Smooth muscle cell (in vitro differentiated cells): ENCODE measurements around the gene FBXW5. TPM values are rescaled to one million over a fixed set of nuclear protein-coding genes. Genes with fewer than 3 reads are reported as not detected.

Experiments
- DNase-seq: peaks from one replicate; lab custom pipeline; 2025; ENCODE audit not compliant: unreplicated experiment; lab: John Stamatoyannopoulos, UW
- H2AFZ ChIP-seq: fragments of 200-600 bp; sonication (generic); 2 replicates; pipeline ENCODE4 v1.6.0; 2016; ENCODE audit warnings: antibody characterized with exemption, low read depth, mild to moderate bottlenecking
- H3F3A ChIP-seq: fragments of 200-600 bp; sonication (generic); 2 replicates; pipeline ENCODE4 v1.6.0; 2017; ENCODE audit warnings: antibody characterized with exemption, low read depth
- H3K27ac ChIP-seq: fragments of 200-600 bp; sonication (generic); 2 replicates; pipeline ENCODE4 v1.5.1; 2016; ENCODE audit warnings: low read depth, mild to moderate bottlenecking
- H3K27me3 ChIP-seq: fragments of 200-600 bp; sonication (generic); 2 replicates; pipeline ENCODE4 v1.6.1; 2016; ENCODE audit warnings: low read depth, mild to moderate bottlenecking
- H3K36me3 ChIP-seq: fragments of 200-600 bp; sonication (generic); 2 replicates; pipeline ENCODE4 v1.5.1; 2016; ENCODE audit warnings: low read depth
- H3K4me1 ChIP-seq: fragments of 200-600 bp; sonication (generic); 2 replicates; pipeline ENCODE4 v1.5.1; 2016; ENCODE audit warnings: low read depth
- H3K4me2 ChIP-seq: fragments of 200-600 bp; sonication (generic); 2 replicates; pipeline ENCODE4 v1.6.0; 2016; ENCODE audit warnings: mild to moderate bottlenecking
- H3K4me3 ChIP-seq: fragments of 200-600 bp; sonication (generic); 2 replicates; pipeline ENCODE4 v1.5.1; 2016; ENCODE audit warnings: mild to moderate bottlenecking
- H3K79me2 ChIP-seq: fragments of 200-600 bp; sonication (generic); 2 replicates; pipeline ENCODE4 v1.6.0; 2016; ENCODE audit warnings: low read depth, mild to moderate bottlenecking
- H3K9ac ChIP-seq: fragments of 200-600 bp; sonication (generic); 2 replicates; pipeline ENCODE4 v1.6.0; 2016; ENCODE audit warnings: low read depth
- H3K9me3 ChIP-seq: fragments of 200-600 bp; sonication (generic); replicated peaks from 2 replicates; pipeline ENCODE4 v1.5.1; 2016; ENCODE audit warnings: low read depth
- H4K20me1 ChIP-seq: fragments of 200-600 bp; sonication (generic); 2 replicates; pipeline ENCODE4 v1.6.0; 2016; ENCODE audit warnings: low read depth
- WGBS: methylation state at CpG from one replicate; pipeline ENCODE4 v1.1.7; 2016; ENCODE audit warnings: low lambda C conversion rate; 5-methylcytosine and 5-hydroxymethylcytosine counted together
- polyA plus RNA-seq: library from polyadenylated mRNA; unstranded; fragments of >200 nt; fragmentation: Nextera tagmentation; extraction: Ambion mirVana; gene quantifications from 2 replicates; pipeline ENCODE4 v1.2.1, GENCODE V29; 2016
- total RNA-seq: library from RNA; depleted of rRNA; stranded (reverse); fragments of >200 nt; gene quantifications from 2 replicates; pipeline ENCODE4 v1.2.3, GENCODE V29; 2014
- TF ChIP-seq, protein P1 (sequence below): fragments of 200-600 bp; sonication (generic); IDR thresholded peaks from 2 replicates; pipeline ENCODE4 v1.5.1; 2017; ENCODE audit warnings: borderline replicate concordance, mild to moderate bottlenecking, antibody characterized with exemption; ENCODE audit not compliant: insufficient read depth, poor library complexity, severe bottlenecking

FBXW5 gene
- total and polyA plus RNA-seq, 2 experiments from 2014 or later: 70.5 to 105 TPM

GRCh38 chr9:136896027-136896426 is 48.5 kb downstream of the FBXW5 start:
- H3K79me2 ChIP-seq: peaks cover 49% of the 10 kb centered on the region
- no peak overlapping the region for H2AFZ ChIP-seq
- H3K27me3 ChIP-seq: no peaks in the 10 kb centered on the region
- H3K9ac ChIP-seq: no peak overlapping the region
- H3K4me2 ChIP-seq: no peak overlapping the region
- no peaks in the 10 kb centered on the region for H3K4me1 ChIP-seq
- H3K36me3 ChIP-seq: no peaks in the 10 kb centered on the region
- H3K27ac ChIP-seq: no peak overlapping the region
- H3F3A ChIP-seq: no peaks in the 10 kb centered on the region
- H3K4me3 ChIP-seq: no peak overlapping the region
- DNase-seq: no peak
- H3K9me3 ChIP-seq: no peaks in the 10 kb centered on the region
- 88% methylated on average over 11 of the region's 11 CpGs for WGBS
- H4K20me1 ChIP-seq: peaks cover 58% of the 10 kb centered on the region
- TF ChIP-seq, protein P1, sequence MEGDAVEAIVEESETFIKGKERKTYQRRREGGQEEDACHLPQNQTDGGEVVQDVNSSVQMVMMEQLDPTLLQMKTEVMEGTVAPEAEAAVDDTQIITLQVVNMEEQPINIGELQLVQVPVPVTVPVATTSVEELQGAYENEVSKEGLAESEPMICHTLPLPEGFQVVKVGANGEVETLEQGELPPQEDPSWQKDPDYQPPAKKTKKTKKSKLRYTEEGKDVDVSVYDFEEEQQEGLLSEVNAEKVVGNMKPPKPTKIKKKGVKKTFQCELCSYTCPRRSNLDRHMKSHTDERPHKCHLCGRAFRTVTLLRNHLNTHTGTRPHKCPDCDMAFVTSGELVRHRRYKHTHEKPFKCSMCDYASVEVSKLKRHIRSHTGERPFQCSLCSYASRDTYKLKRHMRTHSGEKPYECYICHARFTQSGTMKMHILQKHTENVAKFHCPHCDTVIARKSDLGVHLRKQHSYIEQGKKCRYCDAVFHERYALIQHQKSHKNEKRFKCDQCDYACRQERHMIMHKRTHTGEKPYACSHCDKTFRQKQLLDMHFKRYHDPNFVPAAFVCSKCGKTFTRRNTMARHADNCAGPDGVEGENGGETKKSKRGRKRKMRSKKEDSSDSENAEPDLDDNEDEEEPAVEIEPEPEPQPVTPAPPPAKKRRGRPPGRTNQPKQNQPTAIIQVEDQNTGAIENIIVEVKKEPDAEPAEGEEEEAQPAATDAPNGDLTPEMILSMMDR: no peak

DNA sequence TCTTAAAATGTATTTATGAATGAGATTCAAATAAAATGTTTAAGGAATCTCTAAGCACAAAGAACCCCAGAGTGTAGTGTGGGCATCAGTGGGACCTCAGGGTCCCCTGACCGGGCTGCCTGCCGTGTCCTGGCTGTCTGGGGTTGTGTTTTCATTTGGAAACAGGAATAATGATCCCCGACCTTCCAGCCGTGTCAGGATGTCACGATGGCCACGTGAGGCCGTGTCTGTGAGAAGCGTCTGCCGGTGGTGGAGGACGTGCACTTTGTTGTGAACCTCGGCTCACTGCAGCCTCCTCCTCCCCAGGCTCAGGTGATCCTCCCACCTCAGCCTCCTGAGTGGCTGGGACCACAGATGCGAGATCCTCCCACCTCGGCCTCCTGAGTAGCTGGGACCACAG is 53.9 kb downstream of the FBXW5 start:
- Histone ChIP-seq H3K36me3 (no peaks in the 10 kb centered on the region), H3K9ac (no peak overlapping the region), H3K4me2 (no peak overlapping the region), H3K79me2 (peaks cover 79% of the 10 kb centered on the region), H3K4me1 (peaks cover 8% of the 10 kb centered on the region), H2AFZ (no peak overlapping the region), H3K27me3 (no peaks in the 10 kb centered on the region), H3F3A (no peaks in the 10 kb centered on the region), H3K27ac (no peak overlapping the region), H4K20me1 (peaks cover 59% of the 10 kb centered on the region), H3K4me3 (no peak overlapping the region), H3K9me3 (no peaks in the 10 kb centered on the region)
- TF ChIP-seq, protein P1: no peak
- WGBS: 88% methylated on average over 13 of the region's 13 CpGs
- DNase-seq: no peak

Other genes starting within 250 kb of the FBXW5 start
Only the 30 nearest of the 32 such genes appear.
- 14.6 and 25.5 TPM in 2 replicates for gene DIPK1B, start 232.2 kb downstream of the FBXW5 start, total RNA-seq
- 57.8 and 58.5 TPM in 2 replicates for gene DIPK1B, start 232.2 kb downstream of the FBXW5 start, polyA plus RNA-seq
- not detected in 2 replicates for gene LCN10, start 201.8 kb downstream of the FBXW5 start, total RNA-seq
- not detected in 2 replicates for gene LCN10, start 201.8 kb downstream of the FBXW5 start, polyA plus RNA-seq
- not detected in 2 replicates for gene LCN6, start 196.2 kb downstream of the FBXW5 start, total RNA-seq
- not detected in 2 replicates for gene LCN6, start 196.2 kb downstream of the FBXW5 start, polyA plus RNA-seq
- not detected in 2 replicates for gene LCN8, start 186.5 kb downstream of the FBXW5 start, total RNA-seq
- gene LCN8, start 186.5 kb downstream of the FBXW5 start, polyA plus RNA-seq: not detected in 2 replicates
- not detected in 2 replicates for gene LCN15, start 180.2 kb downstream of the FBXW5 start, total RNA-seq
- not detected in 2 replicates for gene LCN15, start 180.2 kb downstream of the FBXW5 start, polyA plus RNA-seq
- gene TMEM141, start 153.4 kb downstream of the FBXW5 start, total RNA-seq: 59.2 and 75.4 TPM in 2 replicates
- gene TMEM141, start 153.4 kb downstream of the FBXW5 start, polyA plus RNA-seq: 112 and 118 TPM in 2 replicates
- gene CCDC183, start 148.4 kb downstream of the FBXW5 start, total RNA-seq: 1.2 and 2.0 TPM in 2 replicates
- gene CCDC183, start 148.4 kb downstream of the FBXW5 start, polyA plus RNA-seq: 3.7 and 9.4 TPM in 2 replicates
- 41.5 and 54.3 TPM in 2 replicates for gene RABL6, start 136.8 kb downstream of the FBXW5 start, total RNA-seq
- 81.6 and 97.2 TPM in 2 replicates for gene RABL6, start 136.8 kb downstream of the FBXW5 start, polyA plus RNA-seq
- gene AJM1, start 102.3 kb downstream of the FBXW5 start, total RNA-seq: 1.2 and 1.8 TPM in 2 replicates
- 2.9 and 3.7 TPM in 2 replicates for gene AJM1, start 102.3 kb downstream of the FBXW5 start, polyA plus RNA-seq
- gene PHPT1, start 95.3 kb downstream of the FBXW5 start, total RNA-seq: 110 and 173 TPM in 2 replicates
- gene PHPT1, start 95.3 kb downstream of the FBXW5 start, polyA plus RNA-seq: 381 and 435 TPM in 2 replicates
- gene MAMDC4, start 92.4 kb downstream of the FBXW5 start, total RNA-seq: 3.8 TPM in 2 replicates
- gene MAMDC4, start 92.4 kb downstream of the FBXW5 start, polyA plus RNA-seq: 7.5 and 8.0 TPM in 2 replicates
- 304 and 306 TPM in 2 replicates for gene EDF1, start 78.4 kb downstream of the FBXW5 start, total RNA-seq
- 492 and 548 TPM in 2 replicates for gene EDF1, start 78.4 kb downstream of the FBXW5 start, polyA plus RNA-seq
- 6.2 and 7.0 TPM in 2 replicates for gene TRAF2, start 58.2 kb downstream of the FBXW5 start, total RNA-seq
- gene TRAF2, start 58.2 kb downstream of the FBXW5 start, polyA plus RNA-seq: 15.9 and 18.0 TPM in 2 replicates
- not detected in 2 replicates for gene C8G, start 505 bp upstream of the FBXW5 start, total RNA-seq
- gene C8G, start 505 bp upstream of the FBXW5 start, polyA plus RNA-seq: 1.4 TPM in 1 of 2 replicates, not detected in the other
- not detected in 2 replicates for gene LCN12, start 7.5 kb upstream of the FBXW5 start, total RNA-seq
- gene LCN12, start 7.5 kb upstream of the FBXW5 start, polyA plus RNA-seq: not detected in 2 replicates
- 119 and 145 TPM in 2 replicates for gene PTGDS, start 32.8 kb upstream of the FBXW5 start, total RNA-seq
- 597 and 611 TPM in 2 replicates for gene PTGDS, start 32.8 kb upstream of the FBXW5 start, polyA plus RNA-seq
- 0.67 and 1.1 TPM in 2 replicates for gene LCNL1, start 38.3 kb upstream of the FBXW5 start, total RNA-seq
- 0.85 and 0.89 TPM in 2 replicates for gene LCNL1, start 38.3 kb upstream of the FBXW5 start, polyA plus RNA-seq
- 27.4 and 29.0 TPM in 2 replicates for gene PAXX, start 47.7 kb upstream of the FBXW5 start, total RNA-seq
- gene PAXX, start 47.7 kb upstream of the FBXW5 start, polyA plus RNA-seq: 61.4 and 62.0 TPM in 2 replicates
- gene CLIC3, start 51.8 kb upstream of the FBXW5 start, total RNA-seq: 15.2 and 36.8 TPM in 2 replicates
- 43.9 and 69.9 TPM in 2 replicates for gene CLIC3, start 51.8 kb upstream of the FBXW5 start, polyA plus RNA-seq
- 15.9 and 23.0 TPM in 2 replicates for gene ABCA2, start 83.5 kb upstream of the FBXW5 start, total RNA-seq
- gene ABCA2, start 83.5 kb upstream of the FBXW5 start, polyA plus RNA-seq: 26.2 and 29.0 TPM in 2 replicates
- gene FUT7, start 87.3 kb upstream of the FBXW5 start, total RNA-seq: not detected in 2 replicates
- 0.51 TPM in 1 of 2 replicates, not detected in the other for gene FUT7, start 87.3 kb upstream of the FBXW5 start, polyA plus RNA-seq
- 5.9 and 9.9 TPM in 2 replicates for gene NPDC1, start 101.4 kb upstream of the FBXW5 start, total RNA-seq
- gene NPDC1, start 101.4 kb upstream of the FBXW5 start, polyA plus RNA-seq: 19.3 and 38.8 TPM in 2 replicates
- gene ENTPD2, start 109.3 kb upstream of the FBXW5 start, total RNA-seq: not detected in 2 replicates
- gene ENTPD2, start 109.3 kb upstream of the FBXW5 start, polyA plus RNA-seq: 0.30 and 0.78 TPM in 2 replicates
- 1.9 and 2.1 TPM in 2 replicates for gene SAPCD2, start 125.8 kb upstream of the FBXW5 start, total RNA-seq
- 3.9 and 5.0 TPM in 2 replicates for gene SAPCD2, start 125.8 kb upstream of the FBXW5 start, polyA plus RNA-seq
- 5.8 and 7.2 TPM in 2 replicates for gene UAP1L1, start 132.8 kb upstream of the FBXW5 start, total RNA-seq
- gene UAP1L1, start 132.8 kb upstream of the FBXW5 start, polyA plus RNA-seq: 22.5 and 23.8 TPM in 2 replicates
- gene MAN1B1, start 142.2 kb upstream of the FBXW5 start, total RNA-seq: 62.9 and 70.9 TPM in 2 replicates
- 97.1 and 109 TPM in 2 replicates for gene MAN1B1, start 142.2 kb upstream of the FBXW5 start, polyA plus RNA-seq
- gene DPP7, start 170.0 kb upstream of the FBXW5 start, total RNA-seq: 50.6 and 51.4 TPM in 2 replicates
- gene DPP7, start 170.0 kb upstream of the FBXW5 start, polyA plus RNA-seq: 170 and 171 TPM in 2 replicates
- gene GRIN1, start 194.4 kb upstream of the FBXW5 start, total RNA-seq: not detected in 2 replicates
- 0.44 TPM in 1 of 2 replicates, not detected in the other for gene GRIN1, start 194.4 kb upstream of the FBXW5 start, polyA plus RNA-seq
- not detected in 2 replicates for gene LRRC26, start 225.3 kb upstream of the FBXW5 start, total RNA-seq
- gene LRRC26, start 225.3 kb upstream of the FBXW5 start, polyA plus RNA-seq: not detected in 2 replicates
- gene TMEM210, start 227.3 kb upstream of the FBXW5 start, total RNA-seq: not detected in 2 replicates
- gene TMEM210, start 227.3 kb upstream of the FBXW5 start, polyA plus RNA-seq: not detected in 2 replicates